Kidney (tissue), 14 donors: ENCODE data around the gene TGFBR3. TPM values are rescaled to one million over a fixed set of nuclear protein-coding genes. Genes with fewer than 3 reads are reported as not detected.

Experiments
- DNase-seq, 5 donors: peaks; one replicate each; pipeline ENCODE4 v3.0.0-alpha.2; 2013 to 2020
- FAIRE-seq: peaks from 2 replicates; lab custom pipeline; 2012; peaks lifted over from hg19 to GRCh38; lab: Jason Lieb, UNC
- H3K27ac ChIP-seq, 2 donors: one replicate each; pipeline ENCODE4 v1.7.0; 2013; ENCODE audit warnings: low read depth in 2 of 2, low read length in 2 of 2, inconsistent platforms in 1 of 2
- H3K27me3 ChIP-seq: one replicate; pipeline ENCODE4 v1.7.1; 2013; ENCODE audit warnings: low read length, inconsistent platforms; ENCODE audit not compliant: control insufficient read depth, insufficient read depth
- H3K36me3 ChIP-seq, 3 donors: one replicate each; pipeline versions ENCODE4 v1.7.0 to v1.7.1; 2013; ENCODE audit warnings: low read length in 3 of 3, control low read depth in 1 of 3, inconsistent platforms in 1 of 3; ENCODE audit not compliant: insufficient read depth in 3 of 3, control insufficient read depth in 2 of 3
- H3K4me1 ChIP-seq, 3 donors: one replicate each; pipeline versions ENCODE4 v1.7.0 to v1.7.1; 2013; ENCODE audit warnings: low read length in 3 of 3, inconsistent platforms in 1 of 3, low read depth in 1 of 3; ENCODE audit not compliant: control insufficient read depth in 2 of 3, insufficient read depth in 2 of 3
- H3K4me3 ChIP-seq, 3 donors: one replicate each; pipeline versions ENCODE4 v1.7.0 to v1.8.1; 2013; ENCODE audit warnings: low read length in 3 of 3, control low read depth in 1 of 3, inconsistent platforms in 1 of 3
- H3K9ac ChIP-seq, 3 donors: one replicate each; pipeline versions ENCODE4 v1.7.0 to v1.7.1; 2013; ENCODE audit warnings: low read length in 3 of 3, control low read depth in 1 of 3, inconsistent platforms in 1 of 3
- H3K9me3 ChIP-seq, 3 donors: one replicate each; pipeline versions ENCODE4 v1.7.0 to v1.7.1; 2013; ENCODE audit warnings: low read length in 3 of 3, control low read depth in 1 of 3, inconsistent platforms in 1 of 3; ENCODE audit not compliant: control insufficient read depth in 2 of 3, insufficient read depth in 1 of 3
- intact Hi-C: fragments of 100-400 bp; cut with DNase I; formaldehyde crosslinking; loops from one replicate; pipeline ENCODE4 v1.11.1; 2022
- polyA plus RNA-seq: library from polyadenylated mRNA; stranded (reverse); fragments of 350-450 nt; fragmentation: Illumina TruSeq; extraction: RNeasy Lipid Tissue Mini Kit (QIAGEN cat#74804); gene quantifications from one replicate; pipeline ENCODE4 v1.2.3, GENCODE V29; 2014; ENCODE audit warnings: low read depth, low replicate concordance; ENCODE audit not compliant: insufficient read depth
- total RNA-seq: library from RNA; stranded (reverse); fragmentation: NEBNext Ultra II Directional; extraction: Animal tissue kit (Norgen Biotek cat#: 25700); gene quantifications from one replicate; pipeline ENCODE4 v1.2.1, GENCODE V29; 2021
- TF ChIP-seq, protein P1 (sequence below): IDR thresholded peaks from 3 replicates; pipeline ENCODE4 v1.5.1; 2012; ENCODE audit warnings: mild to moderate bottlenecking, moderate library complexity, borderline replicate concordance; ENCODE audit not compliant: insufficient read depth; ENCODE audit errors: extremely low read depth
- donor health status: control.
- donor health status: control.
- donor health status: control.
- donor health status: control.
- donor health status: control.
- donor health status: DM: yes; HTN: yes; CAD: no.
- donor health status: Normal renal cell carcinoma (clear cell type).

TGFBR3 gene
- total and polyA plus RNA-seq, 2 donors from 2014 or later: 15.8 to 57.9 TPM

DNA sequence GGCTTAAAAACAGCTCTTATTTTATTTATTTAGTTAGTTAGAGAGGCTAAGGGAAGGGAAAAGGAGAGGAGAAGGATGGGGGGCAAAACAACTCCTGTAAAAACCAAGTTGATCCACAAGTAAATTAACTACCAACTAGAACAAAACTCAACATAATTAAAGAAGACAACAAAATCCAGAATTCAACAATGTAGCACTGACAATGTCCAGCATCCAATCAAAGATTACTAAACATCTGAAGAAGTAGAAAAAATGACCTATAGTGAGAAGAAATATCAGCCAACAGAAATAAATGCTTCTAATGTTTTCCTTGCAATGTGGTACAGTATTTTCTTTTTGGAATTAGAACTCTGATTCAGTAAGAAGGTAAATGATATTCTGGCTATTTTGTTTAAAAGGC, 225.2 kb downstream of the TGFBR3 start:
- no peak for FAIRE-seq
- intact Hi-C loops: no loop called here
- TF ChIP-seq, protein P1, sequence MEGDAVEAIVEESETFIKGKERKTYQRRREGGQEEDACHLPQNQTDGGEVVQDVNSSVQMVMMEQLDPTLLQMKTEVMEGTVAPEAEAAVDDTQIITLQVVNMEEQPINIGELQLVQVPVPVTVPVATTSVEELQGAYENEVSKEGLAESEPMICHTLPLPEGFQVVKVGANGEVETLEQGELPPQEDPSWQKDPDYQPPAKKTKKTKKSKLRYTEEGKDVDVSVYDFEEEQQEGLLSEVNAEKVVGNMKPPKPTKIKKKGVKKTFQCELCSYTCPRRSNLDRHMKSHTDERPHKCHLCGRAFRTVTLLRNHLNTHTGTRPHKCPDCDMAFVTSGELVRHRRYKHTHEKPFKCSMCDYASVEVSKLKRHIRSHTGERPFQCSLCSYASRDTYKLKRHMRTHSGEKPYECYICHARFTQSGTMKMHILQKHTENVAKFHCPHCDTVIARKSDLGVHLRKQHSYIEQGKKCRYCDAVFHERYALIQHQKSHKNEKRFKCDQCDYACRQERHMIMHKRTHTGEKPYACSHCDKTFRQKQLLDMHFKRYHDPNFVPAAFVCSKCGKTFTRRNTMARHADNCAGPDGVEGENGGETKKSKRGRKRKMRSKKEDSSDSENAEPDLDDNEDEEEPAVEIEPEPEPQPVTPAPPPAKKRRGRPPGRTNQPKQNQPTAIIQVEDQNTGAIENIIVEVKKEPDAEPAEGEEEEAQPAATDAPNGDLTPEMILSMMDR: no peak

DNA sequence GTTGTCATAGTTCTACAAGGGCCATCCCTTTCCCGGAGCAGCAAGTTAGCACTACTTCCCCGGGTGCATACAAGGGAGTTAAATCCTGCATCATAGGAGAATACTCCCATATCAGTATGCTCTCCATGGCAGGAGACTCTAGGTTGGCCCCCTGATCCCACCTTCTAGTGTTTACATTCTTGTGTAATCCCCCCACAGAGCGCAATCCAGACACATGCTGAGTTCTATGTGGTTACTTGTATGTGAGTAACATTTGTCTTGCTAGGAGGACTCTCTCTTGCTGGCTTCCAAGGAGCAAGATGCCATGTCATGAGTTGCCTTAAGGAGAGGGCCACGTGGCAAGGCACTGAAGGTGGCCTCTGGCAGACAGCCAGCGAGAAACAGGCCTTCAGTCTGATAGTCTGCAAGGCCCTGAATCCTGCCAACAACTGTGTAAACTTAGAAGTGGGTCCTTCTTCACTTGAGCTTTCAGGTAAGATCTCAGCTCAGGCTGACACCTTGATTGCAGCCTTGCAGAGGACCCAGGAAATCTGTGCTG, 230.0 kb downstream of the TGFBR3 start:
- TF ChIP-seq, protein P1: no peak
- FAIRE-seq: no peak

More for the DNA sequence above, 225.2 kb downstream of the TGFBR3 start:
- H3K9me3 ChIP-seq: peaks cover 0 to 5% (median 0%) of the 10 kb centered on the region in 3 donors
- H3K4me1 ChIP-seq: no peaks in the 10 kb centered on the region
- H3K9ac ChIP-seq: no peak overlapping the region
- H3K27me3 ChIP-seq: no peaks in the 10 kb centered on the region
- H3K36me3 ChIP-seq: no peaks in the 10 kb centered on the region
- no peak overlapping the region for H3K4me3 ChIP-seq
- H3K27ac ChIP-seq: no peak overlapping the region
- DNase-seq: no peak

DNA sequence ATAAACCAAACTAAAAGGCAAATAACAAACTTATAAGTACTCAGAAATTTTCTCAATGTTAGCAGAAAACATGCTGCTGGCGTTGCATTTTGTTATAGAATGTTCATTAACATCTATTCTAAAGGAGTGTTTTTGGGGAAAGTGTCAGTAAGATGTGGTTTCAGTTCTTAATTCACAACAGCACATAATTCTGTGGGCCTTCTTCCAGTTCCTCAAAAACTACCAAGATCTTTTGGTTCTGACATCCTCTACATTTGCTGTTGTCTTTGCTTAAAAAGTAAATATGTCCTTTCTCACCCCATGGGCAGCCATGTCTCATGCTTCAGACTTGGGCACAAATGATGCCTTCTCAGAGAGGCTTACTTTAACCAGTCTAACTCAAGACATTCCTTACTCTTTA, 232.8 kb downstream of the TGFBR3 start:
- intact Hi-C loops: no loop called here
- H3K27ac ChIP-seq: no peak overlapping the region
- H3K4me1 ChIP-seq: peaks cover 0 to 3% (median 0%) of the 10 kb centered on the region in 3 donors
- H3K36me3 ChIP-seq: no peaks in the 10 kb centered on the region
- no peaks in the 10 kb centered on the region for H3K9me3 ChIP-seq
- no peaks in the 10 kb centered on the region for H3K27me3 ChIP-seq
- no peak overlapping the region for H3K4me3 ChIP-seq
- DNase-seq (no peak), FAIRE-seq (no peak)
- H3K9ac ChIP-seq: no peak overlapping the region
- TF ChIP-seq, protein P1: no peak

More for the DNA sequence above, 230.0 kb downstream of the TGFBR3 start:
- Histone ChIP-seq H3K9me3 (peaks cover 0 to 5% (median 0%) of the 10 kb centered on the region in 3 donors), H3K4me1 (peaks cover 0 to 3% (median 0%) of the 10 kb centered on the region in 3 donors), H3K27me3 (no peaks in the 10 kb centered on the region), H3K36me3 (no peaks in the 10 kb centered on the region), H3K27ac (no peak overlapping the region), H3K4me3 (no peak overlapping the region), H3K9ac (no peak overlapping the region)
- intact Hi-C loops: no loop called here
- DNase-seq: no peak

DNA sequence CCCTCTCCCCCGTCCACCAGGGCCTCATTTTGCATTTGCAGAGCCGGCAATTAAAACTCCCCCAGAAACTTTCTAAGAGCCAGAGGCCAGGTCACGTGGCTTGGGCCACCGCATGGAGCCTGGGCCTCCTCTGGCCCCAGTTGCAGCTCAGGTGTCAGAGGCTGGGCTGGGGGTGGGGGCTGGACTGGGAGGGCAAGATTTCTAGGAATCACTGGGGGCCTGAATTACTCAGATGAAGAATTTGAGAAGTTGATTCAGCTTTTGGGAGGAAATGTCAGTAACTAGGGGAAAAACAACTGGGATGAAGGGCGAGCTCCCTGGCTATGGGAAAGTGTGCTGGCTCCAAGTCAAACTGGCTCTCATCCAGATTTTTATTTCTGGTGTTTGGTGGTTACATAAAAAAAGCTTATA, 234.3 kb downstream of the TGFBR3 start:
- Histone ChIP-seq H3K9me3 (no peaks in the 10 kb centered on the region), H3K27me3 (no peaks in the 10 kb centered on the region), H3K9ac (no peak overlapping the region), H3K4me1 (peaks cover 0 to 3% (median 0%) of the 10 kb centered on the region in 3 donors), H3K36me3 (no peaks in the 10 kb centered on the region), H3K27ac (peak overlapping the region in 1 of 2 donors; percentile 16), H3K4me3 (no peak overlapping the region)
- TF ChIP-seq, protein P1: no peak
- no peak for FAIRE-seq
- DNase-seq: peak; percentile 57 to 79 (median 64)
- intact Hi-C loops: no loop called here
